ENCODE measurements around the gene ATPAF2.
A peak's percentile ranks its signal among the peaks of the same experiment; 100 is the strongest.
"Not testable (repeated sequence)": the region's sequence is repeated elsewhere in the genome, so short reads cannot be mapped to it uniquely, and the experiment has no call there.

The ATPAF2 gene

DNA sequence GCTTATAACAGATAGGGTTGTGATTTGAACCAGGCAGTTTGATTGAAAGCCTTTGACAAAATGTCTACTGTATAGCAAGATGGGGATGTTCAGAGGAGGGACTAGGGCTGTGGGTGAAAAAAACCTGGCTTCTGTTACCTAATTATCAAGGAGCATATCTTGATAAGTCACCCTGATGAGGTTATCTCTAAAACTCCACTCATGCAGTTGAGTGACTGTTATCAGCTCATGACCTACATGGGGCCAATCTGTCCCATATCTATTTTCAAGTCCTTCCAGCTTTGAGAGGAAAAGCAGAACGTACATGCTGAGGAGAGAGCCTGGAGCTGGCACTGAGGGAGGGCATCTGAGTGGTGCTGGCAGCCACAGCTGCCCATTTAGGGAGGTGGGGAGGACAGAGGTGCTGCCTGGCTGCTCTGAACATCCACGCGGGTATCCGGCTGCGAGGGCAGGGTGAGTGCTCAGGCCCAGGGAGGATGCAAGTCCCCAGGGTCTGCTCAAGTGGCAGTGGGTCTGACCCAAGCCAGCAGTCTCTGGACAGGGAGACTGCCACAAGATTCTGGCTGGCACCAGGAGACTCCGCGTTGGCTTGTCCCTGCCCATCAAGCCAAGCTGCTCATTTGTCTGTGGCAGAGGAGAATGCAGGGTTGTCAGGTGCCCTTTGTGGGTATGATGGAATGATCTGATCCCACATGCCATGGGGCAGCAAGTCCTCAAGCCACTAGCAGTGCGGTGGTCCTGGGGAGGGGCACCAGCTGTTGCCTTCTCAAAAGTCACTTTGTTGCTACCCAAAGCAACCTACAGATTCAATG, 29.2 kb downstream of the ATPAF2 start:
- DNase-seq = no peak

DNA sequence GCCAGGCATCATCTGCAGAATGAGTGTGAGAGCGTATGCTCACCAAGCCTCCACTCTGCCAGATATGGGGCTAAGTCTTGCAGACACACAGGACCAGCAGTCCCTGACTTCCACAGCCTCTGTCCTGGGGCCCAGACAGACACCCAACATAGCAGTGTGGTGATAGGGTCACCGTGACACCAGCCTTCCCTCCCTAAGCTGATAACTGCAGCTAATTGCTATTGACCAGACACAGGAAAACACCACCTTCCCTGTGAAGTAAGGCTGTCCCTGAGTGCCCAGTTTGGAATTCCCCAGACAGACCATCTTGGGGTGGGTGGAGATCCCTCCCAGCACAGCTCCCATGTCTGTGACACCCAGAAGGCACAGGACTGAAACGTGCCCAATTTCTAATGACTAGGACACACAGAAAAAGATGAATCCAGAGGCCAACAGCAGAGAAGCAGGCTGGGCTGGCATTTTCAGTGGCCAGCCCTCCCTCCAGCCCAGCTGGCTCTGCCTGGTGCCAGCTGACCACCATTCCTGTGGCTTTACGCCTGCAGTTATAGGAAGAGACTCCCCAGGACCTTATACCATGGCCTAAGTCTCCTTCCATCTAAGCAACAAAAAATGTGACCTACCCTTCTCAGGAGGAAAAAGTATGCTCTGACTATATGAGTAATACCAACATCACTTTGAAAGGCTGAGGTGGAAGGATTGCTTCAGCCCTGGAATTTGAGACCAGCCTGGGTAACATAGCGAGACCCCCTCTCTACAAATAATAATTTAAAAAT, 30.3 kb downstream of the ATPAF2 start:
- no peak for DNase-seq

DNA sequence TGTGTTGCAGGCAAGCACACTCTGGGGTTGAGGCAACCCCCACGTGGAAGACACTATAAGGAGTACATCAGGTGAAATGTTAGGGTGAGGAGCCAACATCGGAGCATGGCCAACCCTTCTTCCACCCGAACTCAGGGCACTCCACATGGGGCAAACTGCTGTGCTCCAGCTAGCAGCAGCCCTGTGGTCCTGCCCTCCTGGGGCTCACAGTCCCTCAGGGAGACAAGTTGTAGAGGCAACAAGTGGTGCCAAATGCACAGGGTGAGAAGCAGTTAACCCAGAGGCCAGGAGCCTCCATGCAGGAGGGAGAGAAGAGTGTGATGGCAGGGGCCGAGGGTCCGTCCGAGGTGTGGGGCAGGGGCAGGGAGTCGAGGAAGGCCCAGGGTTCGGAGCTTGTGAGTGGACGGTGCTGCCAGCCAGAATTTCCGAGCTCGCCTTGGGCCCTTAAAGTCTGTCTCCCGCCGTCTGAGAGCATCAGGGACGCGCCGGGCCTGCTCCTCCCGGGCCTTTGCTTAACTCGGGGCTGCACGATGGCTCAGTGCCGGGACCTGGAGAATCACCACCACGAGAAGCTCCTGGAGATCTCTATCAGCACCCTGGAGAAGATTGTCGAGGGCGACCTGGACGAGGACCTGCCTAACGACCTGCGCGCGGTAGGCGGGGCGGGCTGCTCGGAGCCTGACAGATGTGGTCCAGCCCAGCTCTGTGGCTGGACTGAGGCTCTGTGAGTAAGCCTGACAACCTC, 32.3 kb downstream of the ATPAF2 start:
- DNase-seq = no peak

DNA sequence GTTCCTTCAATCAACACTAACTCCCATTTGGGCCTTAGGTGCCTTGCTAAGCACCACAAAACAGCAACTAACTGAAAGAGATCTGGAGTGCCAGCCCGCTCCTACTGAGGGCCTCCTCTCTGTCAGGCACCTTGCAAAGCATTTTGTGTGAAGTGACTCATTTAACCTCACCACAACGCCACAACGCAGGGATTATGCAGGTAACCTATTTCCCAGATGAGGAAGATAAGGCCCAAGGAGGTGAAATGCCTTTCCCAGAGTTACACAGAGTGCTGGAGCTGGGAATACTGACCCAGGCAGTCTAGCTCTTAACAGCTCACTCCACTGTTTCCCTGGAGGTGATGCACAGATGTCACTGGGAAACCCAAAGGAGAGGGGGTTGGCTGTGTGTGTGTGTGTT, 33.5 kb downstream of the ATPAF2 start:
- DNase-seq = no peak

DNA sequence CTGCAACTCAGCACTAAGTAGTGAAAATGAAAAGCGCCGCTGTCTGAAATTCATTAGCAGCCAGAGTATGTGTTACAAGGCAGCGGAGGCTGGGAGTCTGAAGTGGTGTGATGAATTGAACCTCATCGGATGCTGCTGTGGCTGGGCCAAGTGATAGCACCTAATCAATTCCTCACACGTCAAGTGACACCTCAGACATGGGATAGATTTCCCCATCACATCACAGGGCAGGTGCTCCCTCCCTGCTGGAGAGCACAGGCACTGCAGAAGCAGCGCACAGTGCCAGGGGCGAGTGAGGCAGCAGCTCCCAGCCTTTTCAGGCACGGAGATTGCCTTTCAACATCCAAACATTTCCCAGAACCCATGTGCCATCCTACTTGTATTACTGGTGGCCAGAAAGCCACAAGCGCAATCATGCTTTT, 34.1 kb downstream of the ATPAF2 start:
- DNase-seq = no peak

DNA sequence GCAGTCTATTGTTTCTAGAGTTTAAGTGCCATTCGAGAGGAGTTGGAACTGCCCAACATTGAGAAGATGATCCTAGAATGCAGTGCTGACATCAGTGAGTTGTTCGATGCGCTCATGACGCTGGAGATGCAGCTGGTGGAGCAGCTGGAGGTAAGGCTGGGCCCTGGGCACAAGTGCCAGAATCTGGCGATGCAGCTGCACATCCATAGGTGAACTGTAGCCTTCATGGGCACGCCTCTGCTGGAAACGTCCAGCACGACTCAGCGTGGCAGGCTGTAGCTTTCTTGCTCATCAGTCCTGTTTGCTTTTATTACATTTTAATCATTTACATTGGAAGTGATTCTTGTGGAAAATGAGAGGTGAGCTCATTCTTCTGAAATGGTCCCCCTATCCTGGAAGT, 34.6 kb downstream of the ATPAF2 start:
- DNase-seq = peak in 1 of 2 experiments; percentile 5

DNA sequence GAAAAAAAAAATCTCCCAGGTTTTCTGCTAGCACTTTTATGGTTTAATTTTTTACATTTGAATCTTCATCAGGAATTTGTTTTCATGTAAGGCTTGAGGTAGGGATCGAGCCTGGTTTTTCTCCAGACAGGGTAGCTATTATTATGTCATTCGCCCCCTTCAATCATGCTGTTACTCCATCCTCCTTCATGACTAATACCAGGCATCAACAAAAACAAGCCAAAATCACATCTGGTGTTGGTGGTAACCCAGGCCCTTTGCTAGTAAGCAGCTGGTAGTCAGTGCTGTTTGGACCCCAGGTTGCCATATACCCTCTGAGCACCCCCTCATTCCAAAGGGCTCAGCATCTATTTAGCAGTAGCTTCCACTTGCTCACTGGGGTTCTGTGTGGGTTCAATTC, 36.8 kb downstream of the ATPAF2 start:
- no peak for DNase-seq

DNA sequence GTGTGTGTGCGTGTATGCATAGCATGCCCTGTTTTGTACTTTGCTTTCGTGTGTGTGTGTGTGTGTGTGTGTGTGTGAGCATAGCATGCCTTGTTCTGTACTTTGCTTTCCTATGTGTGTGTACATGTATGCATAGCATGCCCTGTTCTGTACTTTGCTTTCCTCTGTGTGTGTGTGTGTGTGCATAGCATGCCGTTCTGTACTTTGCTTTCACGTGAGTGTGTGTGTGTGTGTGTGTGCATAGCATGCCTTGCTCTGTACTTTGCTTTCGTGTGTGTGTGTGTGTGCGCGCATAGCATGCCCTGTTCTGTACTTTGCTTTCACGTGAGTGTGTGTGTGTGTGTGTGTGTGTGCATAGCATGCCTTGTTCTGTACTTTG, 38.9 kb downstream of the ATPAF2 start:
- no peak for DNase-seq

DNA sequence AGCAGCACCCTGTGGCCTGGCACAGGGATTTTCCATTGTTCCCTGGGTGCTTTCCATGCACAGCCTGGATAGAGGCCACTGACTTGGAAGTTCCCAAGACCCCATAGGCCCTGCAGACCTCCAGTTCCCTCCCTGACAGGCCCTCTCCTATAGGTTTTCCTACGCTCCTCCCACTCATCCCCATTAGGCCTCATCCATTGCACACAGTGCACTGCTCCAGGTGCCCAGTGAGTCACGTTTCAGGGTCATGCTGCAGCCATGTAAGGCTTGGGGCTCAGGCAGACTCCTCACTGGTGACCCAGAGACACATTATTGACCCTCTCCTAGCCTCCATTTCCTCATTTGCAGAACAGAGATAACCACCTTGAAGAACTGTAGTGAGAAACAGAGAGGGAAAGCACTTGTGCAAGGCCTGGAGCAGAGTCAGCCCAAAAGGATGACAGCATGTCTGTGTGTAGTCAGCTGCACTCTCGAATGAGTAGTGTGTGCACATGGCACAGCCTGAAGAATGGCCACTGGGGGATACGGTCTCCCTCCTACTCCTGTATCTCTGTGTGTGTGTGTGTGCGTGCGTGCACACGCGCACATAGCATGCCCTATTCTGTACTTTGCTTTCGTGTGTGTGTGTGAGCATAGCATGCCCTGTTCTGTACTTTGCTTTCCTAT, 39.5 kb downstream of the ATPAF2 start:
- DNase-seq = no peak

DNA sequence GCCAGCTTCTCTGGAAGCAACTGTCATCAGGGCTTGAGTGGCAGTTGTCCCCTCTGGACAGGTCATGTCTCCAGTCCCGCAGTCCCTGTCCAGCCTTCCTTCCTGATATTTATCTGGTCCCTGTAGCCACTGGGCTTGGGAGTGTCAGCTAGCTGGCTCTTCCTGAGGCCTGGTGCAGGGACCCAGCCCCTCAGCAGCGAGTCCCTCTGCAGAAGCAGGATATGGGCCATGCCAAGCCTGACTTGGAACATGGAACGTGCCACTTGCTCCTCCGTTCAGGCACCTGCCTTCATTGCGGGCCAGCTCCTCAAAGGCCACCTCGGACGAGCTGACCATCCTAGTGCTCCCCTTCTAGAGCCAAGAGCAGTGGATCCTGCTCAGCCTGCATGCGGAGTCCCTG, 40.0 kb downstream of the ATPAF2 start:
- DNase-seq = no peak

DNA sequence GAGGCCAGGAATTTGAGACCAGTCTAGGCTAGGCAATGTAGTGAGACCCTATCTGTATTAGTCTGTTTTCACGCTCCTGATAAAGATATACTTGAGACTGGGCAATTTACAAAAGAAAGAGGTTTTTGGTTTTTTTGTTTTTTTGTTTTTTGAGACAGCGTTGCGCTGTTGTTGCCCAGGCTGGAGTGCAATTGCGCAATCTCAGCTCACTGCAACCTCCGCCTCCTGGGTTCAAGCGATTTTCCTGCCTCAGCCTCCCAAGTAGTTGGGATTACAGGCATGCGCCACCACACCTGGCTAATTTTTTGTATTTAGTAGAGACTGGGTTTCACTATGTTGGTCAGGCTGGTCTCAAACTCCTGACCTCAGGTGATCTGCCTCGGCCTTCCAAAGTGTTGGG, 43.1 kb downstream of the ATPAF2 start:
- DNase-seq = not testable (repeated sequence)

DNA sequence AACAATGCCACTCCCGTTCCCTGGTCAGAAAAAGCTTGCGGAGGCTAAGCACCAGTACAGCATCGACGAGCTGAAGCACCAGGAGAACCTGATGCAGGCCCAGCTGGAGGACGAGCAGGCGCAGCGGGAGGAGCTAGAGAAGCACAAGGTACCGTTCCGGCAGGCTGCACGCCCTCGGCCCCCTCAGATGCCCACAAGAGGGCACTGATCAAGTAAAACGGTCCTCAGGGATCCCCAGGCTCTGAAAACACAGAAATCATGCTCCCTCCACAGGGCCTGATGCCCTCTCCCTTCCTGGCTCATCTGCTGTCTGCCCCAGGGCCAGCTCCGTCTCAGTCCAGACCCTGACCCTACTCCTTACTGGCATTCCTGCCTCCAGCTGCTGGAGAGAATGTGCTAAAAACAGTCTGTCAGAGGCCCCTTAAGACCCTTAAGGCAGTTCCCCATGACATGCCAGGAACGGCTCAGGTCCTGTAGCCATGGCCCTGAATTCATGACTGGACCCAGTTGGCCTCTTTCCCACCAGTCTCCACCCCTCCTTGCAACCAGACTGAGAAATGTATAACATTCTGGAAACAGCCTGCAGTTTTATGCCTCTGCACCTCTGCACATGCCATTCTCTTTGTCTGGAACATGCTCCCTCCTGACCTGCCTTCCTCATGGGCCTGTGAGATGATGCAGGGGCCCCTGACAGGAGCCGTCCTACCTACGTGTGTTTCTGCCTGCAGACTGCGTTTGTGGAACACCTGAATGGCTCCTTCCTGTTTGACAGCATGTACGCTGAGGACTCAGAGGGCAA, 44.5 kb downstream of the ATPAF2 start:
- no peak for DNase-seq

DNA sequence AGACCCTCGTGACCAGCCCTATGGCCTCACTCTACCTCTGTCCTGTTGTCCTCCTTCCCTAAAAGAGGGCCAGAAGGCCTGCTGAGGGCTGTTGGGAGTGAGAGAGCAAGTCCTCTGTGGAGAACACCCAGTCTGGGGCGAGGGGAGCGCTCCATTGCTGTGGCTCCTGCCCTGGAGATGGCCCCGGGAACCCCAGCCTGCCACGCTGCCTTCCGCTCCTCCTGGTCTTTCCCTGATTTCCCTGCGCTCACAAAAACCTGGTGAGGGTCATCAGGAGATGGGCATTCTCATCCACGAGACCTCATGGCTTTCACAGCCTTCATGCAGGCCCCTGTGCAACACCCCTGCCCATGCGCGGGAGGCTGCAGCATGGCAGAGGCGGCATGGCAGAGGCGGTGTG, 45.1 kb downstream of the ATPAF2 start:
- DNase-seq = no peak

DNA sequence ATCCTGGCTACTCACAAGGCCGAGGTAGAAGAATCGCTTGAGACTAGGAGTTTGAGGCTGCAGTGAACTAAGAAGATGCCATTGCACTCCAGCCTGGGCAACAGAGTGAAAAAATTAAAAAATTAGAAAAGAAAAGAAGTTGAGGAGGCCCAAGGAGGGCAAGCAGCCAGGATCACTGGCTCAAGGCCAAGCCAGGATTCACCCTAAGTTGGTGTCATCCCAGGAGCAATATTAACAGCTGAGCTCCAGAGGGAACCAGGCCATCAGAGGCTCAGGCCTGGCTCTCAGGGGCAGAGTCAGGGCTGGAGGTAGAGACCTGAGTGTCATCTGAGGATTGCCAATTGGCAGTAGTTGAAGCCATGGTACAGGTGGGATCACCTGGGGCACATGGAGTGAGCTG, 45.6 kb downstream of the ATPAF2 start:
- no peak for DNase-seq

DNA sequence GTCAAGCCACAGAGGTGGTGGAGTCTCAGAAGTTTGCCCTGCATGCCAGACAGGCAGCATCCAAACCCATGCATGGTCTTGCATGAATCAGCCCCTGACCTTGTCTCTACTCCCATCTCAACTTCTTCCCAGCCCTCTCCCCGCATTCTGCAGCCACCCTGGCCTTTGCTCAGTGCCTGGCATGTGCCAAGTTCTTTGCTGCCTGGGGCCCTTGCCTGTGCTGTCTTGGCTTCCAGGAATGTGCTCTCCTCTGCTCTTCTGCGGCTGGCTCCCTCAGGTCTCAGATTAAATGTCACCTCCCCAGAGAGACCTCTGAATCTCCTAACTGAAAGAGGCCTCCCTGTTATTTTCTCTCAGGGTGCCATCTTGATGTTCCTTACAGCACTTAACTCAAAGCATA, 48.7 kb downstream of the ATPAF2 start:
- DNase-seq = no peak

DNA sequence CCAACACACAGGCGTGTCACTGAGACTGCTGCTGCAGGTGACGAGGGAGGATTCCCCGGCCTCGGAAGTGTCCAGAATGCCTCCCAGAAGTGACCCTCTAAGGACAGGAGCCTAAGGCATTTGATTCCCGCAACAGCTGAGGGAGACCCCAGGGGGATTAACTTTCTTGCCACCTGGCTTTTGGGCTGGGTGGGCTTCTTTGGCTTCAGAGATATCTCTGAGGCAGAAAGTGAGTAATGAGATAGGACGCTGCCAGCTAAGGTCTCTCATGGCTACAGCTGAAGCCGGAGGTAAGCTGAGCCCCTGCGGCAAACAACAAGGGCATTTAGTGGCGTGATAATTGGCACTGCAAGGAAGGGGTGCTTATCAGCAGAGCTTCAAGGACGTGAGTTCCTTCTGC, 49.4 kb downstream of the ATPAF2 start:
- no peak for DNase-seq

DNA sequence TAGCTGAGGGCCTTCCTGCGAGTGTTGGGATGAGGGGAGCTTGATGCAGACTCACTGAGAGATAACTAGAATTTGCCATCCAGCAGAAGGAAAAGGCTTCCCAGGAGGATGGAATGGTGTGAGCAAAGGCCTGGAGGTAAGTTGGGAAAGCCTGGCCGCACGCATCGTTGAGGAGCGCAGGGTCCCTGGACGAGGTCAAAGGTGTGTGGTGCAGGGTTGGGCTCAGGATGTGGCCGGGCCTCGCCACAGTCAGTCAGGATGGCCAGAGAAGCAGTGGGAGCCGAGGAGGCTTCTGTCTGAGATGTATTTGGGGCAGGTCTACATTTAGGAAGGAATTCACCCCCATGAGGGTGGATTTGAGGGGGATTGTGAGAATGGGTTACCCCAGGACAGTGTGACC, 49.9 kb downstream of the ATPAF2 start:
- DNase-seq = no peak

DNA sequence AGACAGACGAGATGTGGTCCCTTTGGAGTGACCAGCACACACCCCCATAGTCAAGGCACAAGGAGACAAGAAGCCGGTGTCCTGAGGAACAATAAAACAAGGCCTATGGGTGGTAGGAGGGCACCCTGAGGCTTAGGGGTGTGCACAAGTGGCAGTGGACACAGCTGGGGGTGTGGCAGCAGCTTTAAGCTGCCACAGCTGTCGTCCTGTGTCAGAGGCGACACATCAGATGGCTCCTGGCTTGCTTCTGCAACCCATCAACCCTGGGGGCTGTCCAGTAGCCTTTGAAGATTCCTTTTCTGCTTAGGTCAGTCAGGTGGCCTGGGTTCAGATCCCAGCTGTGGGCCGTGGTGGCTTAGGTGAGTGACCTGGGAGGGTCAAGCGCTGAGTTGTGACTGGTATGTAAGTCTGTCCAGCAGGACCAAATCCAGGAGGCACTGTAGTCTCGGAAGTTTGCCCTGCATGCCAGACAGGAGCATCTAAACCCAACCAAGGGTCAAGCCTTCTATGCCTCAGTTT, 50.5 kb downstream of the ATPAF2 start:
- no peak for DNase-seq

DNA sequence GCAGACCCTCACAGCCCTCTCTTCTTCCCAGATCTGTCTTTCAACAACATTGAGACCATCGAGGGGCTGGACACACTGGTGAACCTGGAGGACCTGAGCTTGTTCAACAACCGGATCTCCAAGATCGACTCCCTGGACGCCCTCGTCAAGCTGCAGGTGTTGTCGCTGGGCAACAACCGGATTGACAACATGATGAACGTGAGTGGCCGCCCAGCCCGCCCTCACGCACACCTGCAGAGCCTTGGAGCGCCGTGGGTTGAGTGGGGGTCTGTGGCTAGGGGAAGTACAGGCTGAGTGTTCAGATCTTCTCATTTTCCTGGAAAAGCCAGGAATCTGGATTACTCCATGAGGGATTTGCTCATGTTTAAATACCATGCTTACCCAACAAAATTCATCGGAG, 51.1 kb downstream of the ATPAF2 start:
- no peak for DNase-seq

DNA sequence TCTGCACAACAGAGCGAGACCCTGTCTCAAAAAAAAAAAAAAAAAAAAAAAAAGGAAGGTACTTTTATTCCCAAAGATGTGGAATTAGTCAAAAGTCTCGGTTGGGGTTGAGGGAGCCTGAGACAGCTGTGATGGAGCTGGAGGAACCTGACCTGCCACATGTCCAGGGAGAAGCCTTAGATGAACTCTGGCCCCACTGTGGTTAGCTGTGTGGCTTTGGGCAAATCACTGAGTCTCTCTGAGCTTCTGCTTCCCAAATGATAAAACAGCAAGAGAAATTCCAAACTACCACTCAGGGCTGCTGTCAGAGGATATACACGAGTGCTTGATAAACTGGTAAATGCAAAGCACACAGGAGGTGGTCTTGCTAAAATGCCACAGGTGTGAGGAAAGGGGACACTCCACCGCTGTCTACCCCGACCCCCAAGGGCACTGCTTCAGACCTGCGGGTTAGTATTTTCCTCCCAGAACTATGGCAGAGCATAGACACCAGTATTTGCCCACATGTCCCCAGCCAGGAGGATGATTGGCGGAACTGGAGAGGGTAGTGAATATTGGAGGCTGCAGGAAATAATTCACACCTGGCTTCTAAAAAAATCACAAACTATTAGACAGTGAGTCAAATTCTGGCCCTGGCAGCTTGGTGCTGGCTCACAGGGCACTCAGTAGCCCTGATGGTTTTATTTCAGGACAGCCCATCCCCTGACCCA, 51.6 kb downstream of the ATPAF2 start:
- DNase-seq = no peak

DNA sequence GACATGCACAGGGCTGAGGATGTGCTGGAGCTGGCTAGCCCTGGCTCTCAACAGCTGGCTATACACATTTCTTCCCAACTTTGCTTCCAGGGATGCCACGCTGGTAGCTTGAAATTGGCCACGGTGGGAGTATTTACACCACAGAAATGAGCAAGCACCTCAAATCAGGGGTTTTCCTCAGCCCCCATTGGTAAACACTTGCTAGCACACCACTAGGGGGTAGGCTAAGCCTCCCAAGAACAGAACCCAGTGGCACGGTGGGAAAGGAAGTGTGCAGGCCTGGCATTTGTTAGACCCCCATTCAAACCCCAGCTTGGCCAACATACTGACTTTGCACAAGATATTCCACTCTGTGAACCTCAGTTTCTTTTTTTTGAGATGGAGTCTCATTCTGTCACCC, 53.4 kb downstream of the ATPAF2 start:
- DNase-seq = no peak

Measured in NCI-H2081 (cell line).